Activated CD4-positive, alpha-beta T cell treated with anti-CD3 and anti-CD28 coated beads for 36 hours (primary cell): ENCODE data around the gene PPP2R2B. TPM values are rescaled to one million over a fixed set of nuclear protein-coding genes. Genes with fewer than 3 reads are reported as not detected.

ENCODE experiments used
- ATAC-seq: fragments of 200-7000 bp; cut with Tn5 transposase; one replicate; pipeline ENCODE4 v1.10.0; 2021; ENCODE audit warnings: mild to moderate bottlenecking, moderate library complexity
- CTCF ChIA-PET: fragments of 350-600 bp; sonication (Branson Sonifier 250); formaldehyde crosslinking; loops from one replicate; lab custom pipeline; 2021; ENCODE audit warnings: antibody characterized with exemption; lab: Charles Lee
- POLR2A ChIA-PET: fragments of 350-600 bp; sonication (Branson Sonifier 250); formaldehyde crosslinking; loops from one replicate; lab custom pipeline; 2021; ENCODE audit warnings: antibody characterized with exemption, inconsistent platforms; lab: Charles Lee
- DNase-seq: peaks from one replicate; pipeline ENCODE4 v3.0.0-alpha.2; 2020
- H3K27ac Mint-ChIP-seq: one replicate; pipeline ENCODE4 v1.8.0; 2021; ENCODE audit warnings: mixed read lengths
- H3K27me3 Mint-ChIP-seq: one replicate; pipeline ENCODE4 v1.8.0; 2021; ENCODE audit warnings: mixed read lengths
- H3K36me3 Mint-ChIP-seq: one replicate; pipeline ENCODE4 v1.8.0; 2021; ENCODE audit warnings: low read depth, mixed read lengths
- H3K4me1 Mint-ChIP-seq: one replicate; pipeline ENCODE4 v1.8.0; 2021; ENCODE audit warnings: mixed read lengths
- H3K4me3 Mint-ChIP-seq: one replicate; pipeline ENCODE4 v1.8.0; 2021; ENCODE audit warnings: mild to moderate bottlenecking, moderate library complexity, mixed read lengths
- H3K9me3 Mint-ChIP-seq: one replicate; pipeline ENCODE4 v1.8.0; 2021; ENCODE audit warnings: low read depth, mixed read lengths
- intact Hi-C, 2 experiments: fragments of 100-400 bp; cut with DNase I in 1 of 2; cut with micrococcal nuclease in 1 of 2; formaldehyde crosslinking; loops; one replicate each; pipeline versions ENCODE4 v1.14.2 to v1.15.1; 2022 to 2024; cut with DNase I, micrococcal nuclease
- total RNA-seq, 2 experiments: library from RNA; stranded (reverse); gene quantifications; one replicate each; pipeline ENCODE4 v1.2.3, GENCODE V29; 2021

PPP2R2B gene
- total RNA-seq, 2 experiments from 2014 or later: 0.40 to 0.85 TPM

GRCh38 chr5:146772881-146773466 is 105.6 kb downstream of the PPP2R2B start:
- Mint-ChIP-seq H3K9me3 (peaks cover 2% of the 10 kb centered on the region), H3K27ac (no peak overlapping the region), H3K36me3 (no peaks in the 10 kb centered on the region), H3K4me1 (no peaks in the 10 kb centered on the region), H3K27me3 (no peaks in the 10 kb centered on the region), H3K4me3 (no peak overlapping the region)
- ATAC-seq (no peak), DNase-seq (no peak)
- ChIA-PET CTCF (no interaction called here), POLR2A (no interaction called here)
- intact Hi-C loops: no loop called here

- H3K27ac Mint-ChIP-seq: no peak overlapping the region
- ChIA-PET CTCF (interaction anchor here (0.7 to 0.8 kb wide), 2 partner anchors 26 to 82 kb away, joined by 3 to 4 read pairs; no protein-coding TSS in a partner anchor), POLR2A (no interaction called here)
- DNase-seq (no peak), ATAC-seq (no peak)
- H3K4me1 Mint-ChIP-seq: no peaks in the 10 kb centered on the region
- H3K9me3 Mint-ChIP-seq: peaks cover 2% of the 10 kb centered on the region
- H3K27me3 Mint-ChIP-seq: no peaks in the 10 kb centered on the region
- H3K4me3 Mint-ChIP-seq: no peak overlapping the region
- no peaks in the 10 kb centered on the region for H3K36me3 Mint-ChIP-seq
- intact Hi-C loops: no loop called here
Observed at GRCh38 chr5:146770980-146771379, 107.6 kb downstream of the PPP2R2B start.

GRCh38 chr5:146770546-146770945 is 108.0 kb downstream of the PPP2R2B start:
- POLR2A ChIA-PET: no interaction called here
- Mint-ChIP-seq H3K36me3 (no peaks in the 10 kb centered on the region), H3K4me1 (peaks cover 1% of the 10 kb centered on the region), H3K9me3 (peaks cover under 1% of the 10 kb centered on the region), H3K4me3 (no peak overlapping the region), H3K27ac (no peak overlapping the region), H3K27me3 (no peaks in the 10 kb centered on the region)
- CTCF ChIA-PET: interaction anchor here (0.8 kb wide), 1 partner anchor 27 kb away, joined by 3 read pairs; no protein-coding TSS in a partner anchor
- DNase-seq (no peak), ATAC-seq (no peak)
- intact Hi-C loops: no loop called here

- intact Hi-C loops: no loop called here
- no peak for ATAC-seq
Observed at GRCh38 chr5:146767534-146767933, 111.0 kb downstream of the PPP2R2B start.

GRCh38 chr5:146766013-146766412 is 112.5 kb downstream of the PPP2R2B start:
- intact Hi-C loops: no loop called here
- no peak for ATAC-seq
- Mint-ChIP-seq H3K27me3 (no peaks in the 10 kb centered on the region), H3K27ac (no peak overlapping the region), H3K9me3 (no peaks in the 10 kb centered on the region), H3K4me3 (no peak overlapping the region), H3K4me1 (peaks cover 5% of the 10 kb centered on the region), H3K36me3 (no peaks in the 10 kb centered on the region)
- no peak for DNase-seq
- ChIA-PET POLR2A (no interaction called here), CTCF (no interaction called here)

More at GRCh38 chr5:146767534-146767933, 111.0 kb downstream of the PPP2R2B start:
- H3K27me3 Mint-ChIP-seq: no peaks in the 10 kb centered on the region
- POLR2A ChIA-PET: no interaction called here
- no peak for DNase-seq
- peaks cover 5% of the 10 kb centered on the region for H3K4me1 Mint-ChIP-seq
- CTCF ChIA-PET: no interaction called here
- H3K36me3 Mint-ChIP-seq: no peaks in the 10 kb centered on the region
- no peaks in the 10 kb centered on the region for H3K9me3 Mint-ChIP-seq
- H3K27ac Mint-ChIP-seq: no peak overlapping the region
- no peak overlapping the region for H3K4me3 Mint-ChIP-seq

GRCh38 chr5:146765089-146765832 is 113.3 kb downstream of the PPP2R2B start:
- H3K27ac Mint-ChIP-seq: no peak overlapping the region
- H3K9me3 Mint-ChIP-seq: no peaks in the 10 kb centered on the region
- intact Hi-C loops: no loop called here
- H3K4me3 Mint-ChIP-seq: no peak overlapping the region
- H3K4me1 Mint-ChIP-seq: peaks cover 5% of the 10 kb centered on the region
- POLR2A ChIA-PET: no interaction called here
- CTCF ChIA-PET: no interaction called here
- no peaks in the 10 kb centered on the region for H3K36me3 Mint-ChIP-seq
- H3K27me3 Mint-ChIP-seq: no peaks in the 10 kb centered on the region
- no peak for DNase-seq
- ATAC-seq: peak; percentile 72

GRCh38 chr5:146762830-146763229 is 115.7 kb downstream of the PPP2R2B start:
- intact Hi-C loops: no loop called here
- POLR2A ChIA-PET: no interaction called here
- no peak overlapping the region for H3K4me3 Mint-ChIP-seq
- no peak overlapping the region for H3K27ac Mint-ChIP-seq
- CTCF ChIA-PET: no interaction called here
- peaks cover 11% of the 10 kb centered on the region for H3K4me1 Mint-ChIP-seq
- no peak for ATAC-seq
- no peak for DNase-seq
- H3K9me3 Mint-ChIP-seq: no peaks in the 10 kb centered on the region
- H3K36me3 Mint-ChIP-seq: no peaks in the 10 kb centered on the region
- no peaks in the 10 kb centered on the region for H3K27me3 Mint-ChIP-seq

GRCh38 chr5:146761811-146762210 is 116.7 kb downstream of the PPP2R2B start:
- CTCF ChIA-PET: no interaction called here
- Mint-ChIP-seq H3K4me3 (no peak overlapping the region), H3K27ac (no peak overlapping the region), H3K9me3 (no peaks in the 10 kb centered on the region), H3K36me3 (no peaks in the 10 kb centered on the region), H3K27me3 (no peaks in the 10 kb centered on the region), H3K4me1 (peaks cover 12% of the 10 kb centered on the region)
- ATAC-seq (no peak), DNase-seq (no peak)
- POLR2A ChIA-PET: no interaction called here
- intact Hi-C loops: no loop called here

GRCh38 chr5:146758938-146759337 is 119.6 kb downstream of the PPP2R2B start:
- no peak for DNase-seq
- CTCF ChIA-PET: interaction anchor here (0.6 kb wide), 1 partner anchor 240 kb away, joined by 4 read pairs; no protein-coding TSS in a partner anchor
- Mint-ChIP-seq H3K4me3 (no peak overlapping the region), H3K27me3 (no peaks in the 10 kb centered on the region), H3K36me3 (no peaks in the 10 kb centered on the region), H3K9me3 (no peaks in the 10 kb centered on the region), H3K27ac (no peak overlapping the region), H3K4me1 (peaks cover 19% of the 10 kb centered on the region)
- POLR2A ChIA-PET: no interaction called here
- no peak for ATAC-seq
- intact Hi-C loops: no loop called here

- H3K36me3 Mint-ChIP-seq: no peaks in the 10 kb centered on the region
- POLR2A ChIA-PET: no interaction called here
- no peak overlapping the region for H3K27ac Mint-ChIP-seq
- intact Hi-C loops: no loop called here
- DNase-seq (no peak), ATAC-seq (no peak)
- CTCF ChIA-PET: interaction anchor here (0.6 kb wide), 1 partner anchor 225 kb away, joined by 3 read pairs; no protein-coding TSS in a partner anchor
- H3K4me3 Mint-ChIP-seq: no peak overlapping the region
- H3K9me3 Mint-ChIP-seq: no peaks in the 10 kb centered on the region
- no peaks in the 10 kb centered on the region for H3K27me3 Mint-ChIP-seq
- peaks cover 28% of the 10 kb centered on the region for H3K4me1 Mint-ChIP-seq
Observed at GRCh38 chr5:146758076-146758475, 120.5 kb downstream of the PPP2R2B start.

- DNase-seq: no peak
- Mint-ChIP-seq H3K36me3 (no peaks in the 10 kb centered on the region), H3K4me1 (peaks cover 43% of the 10 kb centered on the region), H3K27me3 (no peaks in the 10 kb centered on the region), H3K4me3 (no peak overlapping the region), H3K9me3 (no peaks in the 10 kb centered on the region), H3K27ac (no peak overlapping the region)
- POLR2A ChIA-PET: no interaction called here
- ATAC-seq: no peak
- intact Hi-C loops: no loop called here
- CTCF ChIA-PET: no interaction called here
Observed at GRCh38 chr5:146756546-146756945, 122.0 kb downstream of the PPP2R2B start.

GRCh38 chr5:146755793-146756192 is 122.8 kb downstream of the PPP2R2B start:
- Mint-ChIP-seq H3K36me3 (no peaks in the 10 kb centered on the region), H3K27me3 (no peaks in the 10 kb centered on the region), H3K9me3 (no peaks in the 10 kb centered on the region), H3K4me1 (peaks cover 51% of the 10 kb centered on the region), H3K27ac (no peak overlapping the region), H3K4me3 (no peak overlapping the region)
- intact Hi-C loops: no loop called here
- ATAC-seq: no peak
- DNase-seq: no peak
- CTCF ChIA-PET: no interaction called here
- POLR2A ChIA-PET: no interaction called here
